Naive thymus-derived CD4-positive, alpha-beta T cell (primary cell): ENCODE data around the gene WAC. TPM values are rescaled to one million over a fixed set of nuclear protein-coding genes. Genes with fewer than 3 reads are reported as not detected.
"Not testable (repeated sequence)": the region's sequence is repeated elsewhere in the genome, so short reads cannot be mapped to it uniquely, and the experiment has no call there.

Experiments used
- ATAC-seq: fragments of 150-1000 bp; cut with Tn5 transposase; 2 replicates; pipeline ENCODE4 v1.10.0; 2021; ENCODE audit warnings: mild to moderate bottlenecking, moderate library complexity
- CTCF ChIA-PET: fragments of 350-600 bp; sonication (Branson Sonifier 250); formaldehyde crosslinking; loops from one replicate; lab custom pipeline; 2021; ENCODE audit warnings: antibody characterized with exemption; lab: Charles Lee
- POLR2A ChIA-PET: fragments of 350-600 bp; sonication (Branson Sonifier 250); formaldehyde crosslinking; loops from one replicate; lab custom pipeline; 2021; ENCODE audit warnings: antibody characterized with exemption, inconsistent platforms; lab: Charles Lee
- DNase-seq, 9 donors: peaks; one replicate each; pipeline versions ENCODE4 v3.0.0 to v3.0.0-alpha.2; 2020 to 2022; ENCODE audit warnings: mixed read lengths in 1 of 9
- H3K27ac ChIP-seq: one replicate; pipeline ENCODE4 v1.7.0; 2013; ENCODE audit warnings: mild to moderate bottlenecking, low read depth, low read length, moderate library complexity
- H3K27me3 ChIP-seq, 2 donors: one replicate each; pipeline ENCODE4 v1.7.0; 2013; ENCODE audit warnings: low read length in 2 of 2, mild to moderate bottlenecking in 2 of 2, moderate library complexity in 2 of 2; ENCODE audit not compliant: control insufficient read depth in 2 of 2, insufficient read depth in 2 of 2
- H3K36me3 ChIP-seq, 3 experiments: 1 replicate in 2 of 3; 2 replicates in 1 of 3; pipeline ENCODE4 v1.7.0; 2013; ENCODE audit warnings: low read length in 3 of 3, mild to moderate bottlenecking in 3 of 3, moderate library complexity in 1 of 3; ENCODE audit not compliant: insufficient read depth in 3 of 3, control insufficient read depth in 2 of 3
- H3K4me1 ChIP-seq, 2 donors: one replicate each; pipeline ENCODE4 v1.7.0; 2013; ENCODE audit warnings: low read length in 2 of 2, mild to moderate bottlenecking in 2 of 2, moderate library complexity in 1 of 2; ENCODE audit not compliant: control insufficient read depth in 2 of 2, insufficient read depth in 2 of 2
- H3K4me3 ChIP-seq: 2 replicates; pipeline ENCODE4 v1.7.0; 2013; ENCODE audit warnings: mild to moderate bottlenecking, low read length
- H3K9me3 ChIP-seq, 3 experiments: 1 replicate in 2 of 3; 2 replicates in 1 of 3; pipeline ENCODE4 v1.7.0; 2013; ENCODE audit warnings: low read length in 3 of 3; ENCODE audit not compliant: control insufficient read depth in 2 of 3
- H3K27ac Mint-ChIP-seq, 9 donors: one replicate each; pipeline ENCODE4 v1.8.0; 2020 to 2022; ENCODE audit warnings: mixed read lengths in 9 of 9, mild to moderate bottlenecking in 8 of 9, moderate library complexity in 5 of 9, inconsistent platforms in 2 of 9
- H3K27me3 Mint-ChIP-seq, 5 donors: one replicate each; pipeline ENCODE4 v1.8.0; 2021 to 2022; ENCODE audit warnings: mixed read lengths in 5 of 5, mild to moderate bottlenecking in 1 of 5
- H3K36me3 Mint-ChIP-seq, 5 donors: one replicate each; pipeline ENCODE4 v1.8.0; 2020 to 2022; ENCODE audit warnings: mixed read lengths in 5 of 5, mild to moderate bottlenecking in 3 of 5, inconsistent platforms in 1 of 5
- H3K4me1 Mint-ChIP-seq, 7 donors: one replicate each; pipeline ENCODE4 v1.8.0; 2020 to 2022; ENCODE audit warnings: mixed read lengths in 7 of 7, mild to moderate bottlenecking in 3 of 7, inconsistent platforms in 1 of 7
- H3K4me3 Mint-ChIP-seq, 10 donors: one replicate each; pipeline ENCODE4 v1.8.0; 2020 to 2022; ENCODE audit warnings: mild to moderate bottlenecking in 10 of 10, mixed read lengths in 10 of 10, moderate library complexity in 6 of 10, inconsistent platforms in 2 of 10
- H3K9me3 Mint-ChIP-seq, 11 donors: one replicate each; pipeline ENCODE4 v1.8.0; 2020 to 2022; ENCODE audit warnings: mixed read lengths in 11 of 11, mild to moderate bottlenecking in 4 of 11, inconsistent platforms in 1 of 11, moderate library complexity in 1 of 11
- intact Hi-C, 2 donors: fragments of 100-400 bp; cut with micrococcal nuclease; formaldehyde crosslinking; loops; one replicate each; pipeline ENCODE4 v1.15.1; 2023
- polyA plus RNA-seq, 2 donors: library from polyadenylated mRNA; unstranded; fragments of 300-500 nt; fragmentation: Illumina TruSeq; gene quantifications; one replicate each; pipeline ENCODE4 v1.2.3, GENCODE V29; 2021
- total RNA-seq, 6 experiments: library from RNA in 5 of 6; stranded (reverse) in 5 of 6; gene quantifications; 1 replicate in 5 of 6; 2 replicates in 1 of 6; pipeline ENCODE4 v1.2.3 and lab custom pipeline; 2021 to 2026

WAC gene
- total and polyA plus RNA-seq, 7 experiments from 2014 or later = 86.0 to 184 (median 165) TPM

DNA sequence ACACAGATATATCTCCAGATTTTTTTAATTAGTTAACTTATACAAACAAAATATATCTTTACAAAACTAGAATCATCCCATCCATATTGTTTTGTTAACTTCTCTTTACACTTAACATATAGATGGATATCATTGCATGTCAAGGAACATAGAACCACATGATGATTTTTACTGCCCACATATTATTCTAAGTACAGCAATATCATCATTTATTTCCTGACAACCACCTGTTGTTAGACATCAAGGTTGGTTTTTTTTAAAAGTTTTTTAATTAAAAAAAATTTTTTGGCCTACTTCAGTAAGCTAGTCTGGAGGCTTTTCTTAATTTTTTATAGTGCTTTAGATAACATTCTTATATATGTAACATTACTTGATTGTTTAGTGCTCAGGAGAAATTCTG is 105.5 kb downstream of the WAC start:
- Histone ChIP-seq H3K4me1 (no peaks in the 10 kb centered on the region), H3K27me3 (no peaks in the 10 kb centered on the region), H3K9me3 (peaks cover 0 to 3% (median 0%) of the 10 kb centered on the region in 3 experiments), H3K4me3 (no peak overlapping the region), H3K36me3 (no peaks in the 10 kb centered on the region), H3K27ac (no peak overlapping the region)
- Mint-ChIP-seq H3K4me3 (no peak overlapping the region), H3K4me1 (no peaks in the 10 kb centered on the region), H3K36me3 (peaks cover 0 to 8% (median 0%) of the 10 kb centered on the region in 5 donors), H3K9me3 (peaks cover 0 to 35% (median 8%) of the 10 kb centered on the region in 11 donors), H3K27me3 (peaks cover 0 to 20% (median 14%) of the 10 kb centered on the region in 5 donors), H3K27ac (no peak overlapping the region)
- ChIA-PET POLR2A (no interaction called here), CTCF (interaction anchor here (0.6 kb wide), 1 partner anchor 872 kb away, joined by 3 read pairs; no protein-coding TSS in a partner anchor)
- no peak for DNase-seq
- ATAC-seq = no peak
- intact Hi-C loops = no loop called here

GRCh38 chr10:28640551-28640950 is 107.6 kb downstream of the WAC start:
- H3K27ac Mint-ChIP-seq = no peak overlapping the region
- no peaks in the 10 kb centered on the region for H3K4me1 Mint-ChIP-seq
- peaks cover 0 to 32% (median 8%) of the 10 kb centered on the region in 11 donors for H3K9me3 Mint-ChIP-seq
- ChIA-PET POLR2A (no interaction called here), CTCF (interaction anchor here (1.6 kb wide), 1 partner anchor 23 kb away, joined by 3 read pairs; no protein-coding TSS in a partner anchor)
- Histone ChIP-seq H3K27me3 (no peaks in the 10 kb centered on the region), H3K4me1 (no peaks in the 10 kb centered on the region), H3K27ac (no peak overlapping the region), H3K9me3 (peaks cover 0 to 3% (median 0%) of the 10 kb centered on the region in 3 experiments), H3K36me3 (no peaks in the 10 kb centered on the region), H3K4me3 (no peak overlapping the region)
- peaks cover 0 to 11% (median 2%) of the 10 kb centered on the region in 5 donors for H3K27me3 Mint-ChIP-seq
- H3K4me3 Mint-ChIP-seq = no peak overlapping the region
- ATAC-seq (no peak), DNase-seq (no peak)
- peaks cover 0 to 8% (median under 1%) of the 10 kb centered on the region in 5 donors for H3K36me3 Mint-ChIP-seq
- intact Hi-C loops = no loop called here

DNA sequence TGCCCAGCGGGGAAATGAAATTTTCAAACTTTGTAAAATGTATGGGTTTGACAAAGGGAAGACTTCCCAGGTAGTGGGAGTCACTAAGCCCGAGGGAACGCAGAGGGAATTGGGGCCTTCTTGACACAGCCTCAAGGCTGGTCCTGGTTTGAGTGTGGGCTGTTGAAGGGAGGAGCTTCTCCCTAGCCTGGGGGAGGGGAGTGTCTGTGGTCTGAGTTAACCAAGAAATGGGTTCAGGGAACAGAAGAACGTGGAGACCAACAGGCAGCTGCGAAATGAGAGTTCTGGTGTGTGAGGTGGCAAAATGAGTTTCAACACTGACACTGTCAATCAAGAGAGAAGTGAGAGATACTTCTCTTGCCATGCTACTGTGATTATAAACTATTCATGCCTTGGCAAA is 111.7 kb downstream of the WAC start:
- H3K4me1 Mint-ChIP-seq = no peaks in the 10 kb centered on the region
- H3K9me3 Mint-ChIP-seq = peaks cover 0 to 8% (median 0%) of the 10 kb centered on the region in 11 donors
- Histone ChIP-seq H3K9me3 (no peaks in the 10 kb centered on the region), H3K4me3 (no peak overlapping the region), H3K4me1 (no peaks in the 10 kb centered on the region), H3K27me3 (no peaks in the 10 kb centered on the region), H3K27ac (no peak overlapping the region), H3K36me3 (no peaks in the 10 kb centered on the region)
- H3K36me3 Mint-ChIP-seq = peaks cover 0 to 3% (median 0%) of the 10 kb centered on the region in 5 donors
- H3K27me3 Mint-ChIP-seq = peaks cover 0 to 15% (median 3%) of the 10 kb centered on the region in 5 donors
- DNase-seq (no peak), ATAC-seq (no peak)
- no peak overlapping the region for H3K27ac Mint-ChIP-seq
- ChIA-PET POLR2A (no interaction called here), CTCF (interaction anchor here (1.0 kb wide), 1 partner anchor 19 kb away, joined by 3 read pairs; no protein-coding TSS in a partner anchor)
- intact Hi-C loops = no loop called here
- no peak overlapping the region for H3K4me3 Mint-ChIP-seq

DNA sequence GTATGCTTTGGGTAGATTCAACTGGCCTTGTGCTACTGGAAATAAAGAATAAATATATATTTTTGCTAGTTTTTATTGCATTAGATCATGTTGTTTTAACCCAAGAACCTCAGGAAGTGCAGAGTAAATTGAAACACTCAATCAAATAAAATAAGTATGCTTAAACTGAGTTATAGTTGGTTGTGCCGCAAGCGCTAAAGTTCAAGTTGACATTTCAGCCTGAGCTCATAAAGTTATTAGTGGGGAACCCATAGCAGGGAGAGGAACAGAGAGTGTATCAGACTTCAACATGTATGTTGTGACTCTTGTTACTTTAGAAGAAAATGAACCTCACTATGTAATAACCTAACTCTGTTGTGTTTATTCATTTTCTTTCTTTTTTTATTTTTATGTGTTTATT is 119.2 kb downstream of the WAC start:
- ChIA-PET POLR2A (no interaction called here), CTCF (no interaction called here)
- Histone ChIP-seq H3K4me1 (no peaks in the 10 kb centered on the region), H3K4me3 (no peak overlapping the region), H3K27ac (no peak overlapping the region), H3K27me3 (no peaks in the 10 kb centered on the region), H3K9me3 (no peaks in the 10 kb centered on the region), H3K36me3 (no peaks in the 10 kb centered on the region)
- Mint-ChIP-seq H3K27me3 (peaks cover 0 to 19% (median 7%) of the 10 kb centered on the region in 5 donors), H3K27ac (no peak overlapping the region), H3K36me3 (no peaks in the 10 kb centered on the region), H3K9me3 (no peaks in the 10 kb centered on the region), H3K4me1 (no peaks in the 10 kb centered on the region), H3K4me3 (no peak overlapping the region)
- ATAC-seq = no peak
- no peak for DNase-seq
- intact Hi-C loops = no loop called here

DNA sequence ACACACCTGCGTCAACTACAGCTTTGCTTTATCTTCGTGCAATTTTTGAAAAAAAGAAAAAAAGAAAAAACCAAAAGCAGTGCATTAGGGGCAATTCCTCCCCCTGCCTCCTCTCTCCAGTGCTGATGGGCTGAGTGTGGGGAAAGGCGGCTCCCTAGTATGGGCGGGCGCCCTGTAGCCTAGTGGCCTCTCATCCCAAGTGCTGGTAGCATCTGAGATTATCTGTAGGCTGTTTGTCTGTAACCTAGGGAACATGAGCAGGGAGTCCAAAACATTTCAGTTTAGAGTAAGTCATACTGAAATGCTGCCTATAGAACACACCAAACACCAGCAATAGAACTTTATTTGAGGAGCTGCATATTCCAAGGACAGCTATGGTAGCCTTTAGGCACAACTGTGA is 119.8 kb downstream of the WAC start:
- Mint-ChIP-seq H3K36me3 (no peaks in the 10 kb centered on the region), H3K27me3 (peaks cover 0 to 19% (median 7%) of the 10 kb centered on the region in 5 donors), H3K4me3 (no peak overlapping the region), H3K27ac (no peak overlapping the region), H3K9me3 (no peaks in the 10 kb centered on the region), H3K4me1 (no peaks in the 10 kb centered on the region)
- Histone ChIP-seq H3K27me3 (no peaks in the 10 kb centered on the region), H3K4me3 (no peak overlapping the region), H3K9me3 (no peaks in the 10 kb centered on the region), H3K27ac (no peak overlapping the region), H3K36me3 (no peaks in the 10 kb centered on the region), H3K4me1 (no peaks in the 10 kb centered on the region)
- POLR2A ChIA-PET = no interaction called here
- ATAC-seq (no peak), DNase-seq (no peak)
- intact Hi-C loops = no loop called here
- CTCF ChIA-PET = no interaction called here

GRCh38 chr10:28658824-28659223 is 125.9 kb downstream of the WAC start:
- H3K4me3 Mint-ChIP-seq, H3K9me3 ChIP-seq, CTCF ChIA-PET, H3K27ac ChIP-seq, DNase-seq, H3K27me3 ChIP-seq, H3K4me1 ChIP-seq, H3K36me3 Mint-ChIP-seq, H3K4me3 ChIP-seq, intact Hi-C loops, H3K9me3 Mint-ChIP-seq, ATAC-seq, POLR2A ChIA-PET, H3K27ac Mint-ChIP-seq, H3K4me1 Mint-ChIP-seq, H3K36me3 ChIP-seq: not testable (repeated sequence)
- peaks cover 0 to 13% (median 7%) of the 10 kb centered on the region in 5 donors for H3K27me3 Mint-ChIP-seq

DNA sequence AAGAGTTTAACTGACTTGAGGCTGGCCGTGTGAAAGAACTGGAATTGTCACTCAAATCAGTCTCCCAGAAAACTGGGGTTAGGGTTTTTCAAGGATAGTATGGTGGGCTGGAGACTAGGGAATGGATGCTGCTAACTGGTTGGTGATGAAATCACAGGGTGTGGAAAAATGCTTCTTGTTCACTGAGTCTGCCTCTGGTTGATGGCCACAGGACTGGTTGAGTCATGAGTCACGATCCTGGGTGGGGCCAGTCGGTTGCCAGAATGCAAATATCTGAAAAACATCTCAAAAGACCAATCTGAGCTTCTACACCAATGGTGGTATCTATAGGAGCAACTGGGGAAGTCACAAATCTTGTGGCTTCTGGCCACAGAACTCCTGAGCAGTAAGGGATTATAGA is 128.1 kb downstream of the WAC start:
- no peak for ATAC-seq
- H3K27ac ChIP-seq = no peak overlapping the region
- no peak overlapping the region for H3K4me3 ChIP-seq
- H3K4me1 ChIP-seq = no peaks in the 10 kb centered on the region
- no peaks in the 10 kb centered on the region for H3K9me3 ChIP-seq
- peaks cover 0 to 3% (median 0%) of the 10 kb centered on the region in 7 donors for H3K4me1 Mint-ChIP-seq
- no peaks in the 10 kb centered on the region for H3K9me3 Mint-ChIP-seq
- ChIA-PET CTCF (no interaction called here), POLR2A (no interaction called here)
- peaks cover 18 to 25% (median 24%) of the 10 kb centered on the region in 5 donors for H3K27me3 Mint-ChIP-seq
- DNase-seq = no peak
- intact Hi-C loops = loop anchor here in 1 of 2 donors (5.0 kb wide), 1 partner anchor 229 kb away; no protein-coding TSS in a partner anchor
- no peaks in the 10 kb centered on the region for H3K36me3 ChIP-seq
- no peak overlapping the region for H3K4me3 Mint-ChIP-seq
- H3K27me3 ChIP-seq = no peaks in the 10 kb centered on the region
- H3K36me3 Mint-ChIP-seq = no peaks in the 10 kb centered on the region
- H3K27ac Mint-ChIP-seq = peak overlapping the region in 1 of 9 donors; percentile 57
